ENCODE data around the gene EIF1AD.
"Not testable (repeated sequence)": the region's sequence is repeated elsewhere in the genome, so short reads cannot be mapped to it uniquely, and the experiment has no call there.

The EIF1AD gene

GRCh38 chr11:66001942-66002647 is at the start of gene EIF1AD, which contains the start of gene BANF1:
EIF1AD (minus strand) TSS chr11:66002157; CDS start chr11:66000389, 1,768 bp downstream.
BANF1 (plus strand) TSS chr11:66002503; CDS start chr11:66003251, 748 bp downstream.
- peak; percentile 88 for DNase-seq

DNA sequence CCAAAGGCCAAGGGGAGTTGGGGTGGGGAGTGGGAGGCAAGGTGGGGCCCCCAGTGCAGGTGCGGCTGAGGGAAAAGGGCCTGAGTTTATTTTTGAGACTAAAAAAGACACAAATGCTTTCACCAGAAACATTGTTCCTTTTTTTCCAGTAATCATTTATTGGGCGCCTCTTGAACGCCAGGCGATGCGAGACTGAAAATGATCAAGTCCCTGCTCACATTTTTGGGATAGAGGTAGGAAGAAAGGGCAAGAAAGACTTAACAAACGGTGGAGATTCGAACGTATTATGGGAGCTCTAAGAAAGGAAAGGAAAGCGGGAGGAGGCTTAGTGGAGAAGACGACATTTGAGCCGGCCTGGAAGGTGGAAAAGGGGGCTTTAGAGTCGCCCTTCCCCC is 49.4 kb upstream of the EIF1AD start:
- DNase-seq: no peak

GRCh38 chr11:66050581-66051231 is 48.7 kb upstream of the EIF1AD start:
- DNase-seq: no peak

GRCh38 chr11:66048547-66049323 is 46.8 kb upstream of the EIF1AD start, which contains the start of gene GAL3ST3:
GAL3ST3 (minus strand) TSS chr11:66049161; CDS start chr11:66045415, 3,746 bp downstream.
- DNase-seq: no peak

DNA sequence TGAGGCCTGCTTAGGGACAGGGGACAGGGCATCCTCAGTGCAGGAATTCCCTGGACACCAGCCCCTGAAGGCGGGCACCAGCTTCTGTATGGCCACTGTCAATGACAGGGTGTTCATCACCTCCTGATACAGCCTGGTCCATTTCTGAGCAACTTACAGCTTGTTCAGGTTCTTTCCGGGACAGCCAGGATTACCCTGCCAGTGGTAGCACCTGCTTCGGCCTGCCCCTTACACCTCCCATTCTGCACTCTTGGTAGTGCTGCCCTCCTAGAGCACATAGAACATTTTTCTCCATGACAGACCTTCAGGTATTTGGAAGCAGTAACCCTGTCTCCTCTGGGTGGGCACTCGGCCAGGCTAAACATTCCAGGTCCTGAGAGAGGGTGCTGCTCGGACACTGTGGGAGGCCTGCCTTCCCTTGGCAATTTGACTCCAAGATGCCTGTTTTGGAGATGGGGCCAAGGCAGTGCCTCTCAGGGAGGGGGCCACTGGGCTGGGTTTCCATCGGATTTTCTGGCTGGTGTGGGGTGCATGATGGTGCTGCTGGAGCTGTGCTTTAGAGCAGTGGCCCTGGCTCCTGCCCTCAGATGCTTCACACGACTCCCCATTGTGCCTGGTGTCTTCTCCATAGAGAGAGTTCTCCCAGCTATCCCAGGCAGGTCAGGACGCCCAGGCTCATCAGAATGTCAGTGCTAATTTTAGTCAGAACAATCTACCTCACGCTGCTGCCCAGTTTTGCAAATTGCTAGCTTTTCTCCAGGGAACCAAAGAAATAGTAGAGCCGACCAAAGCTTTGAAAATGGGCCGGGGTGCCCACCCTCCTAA is 45.8 kb upstream of the EIF1AD start:
- no peak for DNase-seq

GRCh38 chr11:66046901-66047300 is 44.9 kb upstream of the EIF1AD start:
- no peak for DNase-seq

- peak; percentile 71 for DNase-seq
Observed at GRCh38 chr11:66045177-66045639, 43.3 kb upstream of the EIF1AD start.

DNA sequence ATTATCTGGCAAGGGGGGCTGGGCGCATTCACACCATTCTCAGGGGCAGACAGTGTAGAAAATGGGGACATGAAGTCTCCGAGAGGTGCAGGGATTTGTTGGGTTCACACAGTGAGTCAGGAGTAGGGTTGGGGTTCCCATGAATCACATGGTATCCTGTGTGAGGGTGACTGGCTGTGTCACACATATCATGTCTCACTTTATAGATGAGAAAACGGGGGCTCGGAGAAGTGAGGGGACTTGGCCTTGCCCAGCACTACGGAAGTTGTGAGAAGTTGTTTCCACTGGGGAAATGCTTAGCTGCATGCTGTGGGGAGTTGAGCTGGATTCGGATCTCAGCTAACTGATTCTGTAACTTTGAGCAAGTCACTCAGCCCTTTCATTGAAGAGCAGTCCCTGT is 42.8 kb upstream of the EIF1AD start:
- DNase-seq: no peak

GRCh38 chr11:66042996-66043906 is 41.3 kb upstream of the EIF1AD start:
- DNase-seq: no peak

DNA sequence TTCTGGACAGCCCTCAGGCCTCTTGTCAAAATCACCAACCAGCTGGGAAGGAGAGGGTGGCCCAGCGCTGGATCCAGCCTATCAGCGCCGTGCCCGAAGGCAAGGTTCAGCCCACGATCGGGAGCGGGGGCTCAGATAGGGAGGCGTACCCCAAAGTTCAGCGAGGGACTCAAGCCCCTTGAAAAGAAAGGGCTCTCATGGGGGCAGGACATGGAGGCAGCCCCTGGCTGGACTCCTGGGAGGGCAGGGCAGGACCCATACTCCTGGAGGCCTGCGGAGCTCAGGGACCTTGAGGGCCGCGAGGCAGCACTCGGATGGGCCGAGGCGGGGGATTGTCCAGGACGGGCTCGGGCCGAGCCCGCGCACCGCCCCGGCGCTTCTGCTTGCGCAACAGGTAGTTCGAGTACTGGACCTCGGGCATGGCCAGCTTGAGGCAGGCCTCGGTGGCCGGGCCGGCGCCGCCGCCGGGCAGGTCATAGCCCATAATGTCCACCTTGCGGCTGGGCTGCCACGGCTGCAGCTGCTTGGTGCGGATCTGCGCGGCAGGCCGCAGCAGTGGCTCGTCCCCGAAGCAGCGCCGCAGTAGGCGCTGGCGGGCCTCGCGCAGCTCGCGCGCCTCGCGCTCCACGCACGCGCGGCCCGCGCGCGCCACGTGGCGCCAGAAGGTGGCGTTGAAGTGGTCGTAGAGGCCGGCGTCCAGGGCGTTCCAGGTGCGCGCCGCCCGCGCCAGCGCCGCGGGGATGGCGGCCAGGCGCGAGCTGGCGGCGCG is 40.5 kb upstream of the EIF1AD start:
- no peak for DNase-seq

GRCh38 chr11:66039765-66040164 is 37.8 kb upstream of the EIF1AD start:
- no peak for DNase-seq

DNA sequence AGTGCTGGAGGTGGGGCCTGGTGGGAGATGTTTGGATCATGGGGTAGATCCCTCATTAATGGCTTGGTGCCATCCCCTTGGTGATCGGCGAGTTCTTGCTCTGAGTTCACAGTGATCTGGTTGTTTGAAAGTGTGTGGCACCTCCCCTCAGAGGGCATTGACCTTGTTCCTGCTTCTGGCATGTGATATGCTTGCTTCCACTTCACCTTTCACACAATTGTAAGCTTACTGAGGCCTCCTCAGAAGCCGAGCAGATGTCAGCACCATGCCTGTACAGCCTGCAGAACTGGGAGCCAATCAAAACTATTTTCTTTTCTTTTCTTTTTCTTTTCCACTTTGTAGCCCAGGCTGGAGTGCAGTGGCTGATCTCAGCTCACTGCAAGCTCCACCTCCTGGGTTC is 35.4 kb upstream of the EIF1AD start:
- no peak for DNase-seq

- DNase-seq: no peak
Observed at GRCh38 chr11:66036334-66036710, 34.4 kb upstream of the EIF1AD start.

GRCh38 chr11:66035653-66036333 is 33.8 kb upstream of the EIF1AD start:
- DNase-seq: no peak

GRCh38 chr11:66032957-66033735 is 31.2 kb upstream of the EIF1AD start:
- DNase-seq: no peak

GRCh38 chr11:66026017-66026529 is 24.1 kb upstream of the EIF1AD start, which contains the start of gene CATSPER1:
CATSPER1 (minus strand) TSS chr11:66026479; CDS start chr11:66026379, 100 bp downstream.
- no peak for DNase-seq

- not testable (repeated sequence) for DNase-seq
Observed at GRCh38 chr11:66023186-66023440, 21.2 kb upstream of the EIF1AD start.

GRCh38 chr11:66022401-66023185 is 20.6 kb upstream of the EIF1AD start:
- DNase-seq: peak; percentile 39
